EH (cell line): Measurements from ENCODE around the gene STK4.

ENCODE experiments used
- DNase-seq: peaks from one replicate; pipeline ENCODE4 v3.0.0-alpha.2; 2015; ENCODE audit warnings: low read depth

The STK4 gene

GRCh38 chr20:45111799-45112471, 145.6 kb downstream of the STK4 start:
- peak; percentile 26 for DNase-seq

DNA sequence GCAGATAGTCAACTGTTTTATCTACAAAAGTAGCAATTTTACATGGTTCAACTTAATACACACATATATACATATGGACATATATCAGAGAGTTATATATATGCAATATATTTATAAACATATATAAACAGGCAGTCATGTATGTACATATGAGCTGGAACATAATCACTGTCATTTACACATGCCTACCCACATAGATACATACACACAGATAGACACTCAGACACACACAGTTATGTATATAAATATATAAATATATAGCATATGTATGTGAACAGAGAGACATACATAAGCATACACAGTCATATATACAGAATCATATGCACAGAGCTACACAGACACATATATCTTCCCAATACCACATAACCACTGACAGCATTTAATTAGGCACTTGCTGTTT, 146.4 kb downstream of the STK4 start:
- DNase-seq: no peak

GRCh38 chr20:45113865-45114264, 147.6 kb downstream of the STK4 start:
- DNase-seq: no peak

- no peak for DNase-seq
Observed at GRCh38 chr20:45114465-45115385, 148.4 kb downstream of the STK4 start, which contains the start of gene WFDC5. TSS of gene WFDC5 (minus strand) at chr20:45115174. CDS start at chr20:45115083, 91 bp downstream.

DNA sequence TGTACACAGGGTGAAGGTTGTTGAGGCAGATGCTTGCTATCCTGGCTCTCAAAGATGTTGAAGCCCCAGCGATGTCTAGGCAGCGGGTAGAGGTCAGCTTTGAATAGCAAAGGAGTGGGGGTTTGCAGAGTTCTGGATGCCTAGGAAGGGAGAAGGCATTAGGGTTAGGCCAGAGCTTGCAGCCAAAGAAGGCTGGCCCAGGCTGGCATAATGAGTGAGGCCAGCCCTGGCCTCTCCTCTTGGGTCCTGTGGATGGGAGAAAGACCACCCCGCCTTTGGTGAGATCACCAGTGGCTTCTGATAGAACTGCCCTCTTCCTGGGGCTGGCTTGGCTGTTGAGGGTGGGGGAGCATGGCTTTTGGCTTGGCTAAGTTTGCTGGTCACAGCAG, 149.1 kb downstream of the STK4 start:
- no peak for DNase-seq

DNA sequence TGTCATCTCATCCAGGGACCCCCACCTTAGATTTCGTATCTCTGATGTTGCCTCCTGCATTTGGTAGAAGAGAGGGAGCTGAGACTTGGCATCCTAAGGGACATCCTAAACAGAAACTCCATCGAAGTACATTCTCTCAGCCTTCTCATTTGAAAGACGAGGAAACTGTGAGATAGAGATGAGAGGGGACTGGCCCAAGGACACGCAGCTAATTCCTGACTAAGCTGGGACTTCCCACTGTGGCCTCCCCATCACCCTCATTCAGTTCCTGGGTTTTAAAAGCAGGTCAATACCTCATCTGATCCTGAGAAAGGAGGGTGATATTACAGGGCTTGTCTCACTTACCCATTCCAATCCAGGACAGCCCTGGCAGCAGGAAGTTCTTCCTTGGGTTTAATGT, 149.5 kb downstream of the STK4 start:
- no peak for DNase-seq

DNA sequence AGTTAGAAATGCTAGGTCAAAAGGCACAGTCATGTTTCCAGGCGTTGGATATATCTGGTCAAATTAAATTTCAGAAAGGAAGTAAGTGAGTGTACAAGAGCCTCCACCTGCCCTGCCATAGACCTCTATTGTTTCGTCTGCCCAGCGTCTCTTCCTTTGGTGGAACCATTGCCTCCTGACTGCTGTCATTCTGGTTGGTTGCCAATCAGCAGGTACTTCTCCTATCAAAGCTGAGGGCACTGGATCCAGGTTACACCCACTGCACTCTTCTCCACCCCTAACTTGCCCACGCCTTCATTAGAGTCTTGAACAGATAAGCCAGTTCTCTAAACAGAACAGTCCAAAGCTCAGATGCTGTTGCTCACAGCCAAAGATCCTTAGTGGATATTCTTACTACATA, 151.3 kb downstream of the STK4 start:
- no peak for DNase-seq

DNA sequence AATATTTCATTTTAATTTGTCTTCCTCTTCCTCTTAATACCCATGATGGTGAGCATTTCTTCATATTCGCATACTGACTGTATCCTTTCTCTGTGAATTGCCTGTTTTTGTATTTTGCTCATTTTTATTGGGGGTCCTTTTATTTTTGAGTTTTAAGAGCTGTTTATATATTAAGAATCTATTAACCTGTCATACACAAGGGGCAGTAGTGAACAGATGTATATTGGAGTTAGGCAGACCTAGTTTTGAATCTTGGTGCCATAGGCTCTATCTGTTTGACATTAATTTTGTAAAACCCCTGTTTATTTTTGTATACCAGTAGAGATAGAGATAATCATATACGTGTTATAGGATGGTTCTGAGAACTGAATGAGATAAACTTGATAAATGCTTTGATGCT, 151.7 kb downstream of the STK4 start:
- no peak for DNase-seq

DNA sequence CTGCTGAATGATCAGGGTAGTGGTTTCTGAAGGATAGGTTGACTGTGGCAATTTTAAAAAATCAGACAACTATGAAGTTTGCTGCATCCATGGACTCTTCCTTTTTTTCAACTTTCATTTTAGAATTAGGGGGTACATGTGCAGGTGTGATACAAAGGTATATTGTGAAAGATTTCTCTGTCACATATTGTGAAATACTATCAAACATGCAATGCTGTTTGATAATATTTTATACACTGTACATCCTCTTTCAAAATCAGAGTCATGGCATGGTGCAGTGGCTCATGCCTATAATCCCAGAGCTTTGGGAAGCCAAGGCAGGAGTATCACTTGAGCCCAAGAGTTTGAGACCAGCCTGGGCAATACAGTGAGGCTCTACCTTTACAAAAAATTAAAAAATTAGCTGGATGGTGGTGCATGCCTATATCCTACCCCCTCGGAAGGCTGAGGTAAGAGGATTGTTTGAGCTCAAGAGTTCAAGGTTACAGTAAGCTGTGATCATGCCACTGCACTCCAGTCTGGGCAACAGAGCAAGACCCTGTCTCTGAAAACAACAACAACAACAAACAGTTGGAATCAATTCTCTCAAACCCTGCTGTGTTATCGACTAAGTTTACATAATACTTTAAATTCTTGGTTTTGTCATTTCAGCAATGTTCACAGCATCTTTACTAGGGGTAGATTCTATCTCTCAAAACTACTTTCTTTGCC, 153.4 kb downstream of the STK4 start:
- no peak for DNase-seq

GRCh38 chr20:45121388-45121787, 155.1 kb downstream of the STK4 start:
- DNase-seq: no peak

- no peak for DNase-seq
Observed at GRCh38 chr20:45124365-45124764, 158.1 kb downstream of the STK4 start, which contains the start of gene WFDC12. TSS of gene WFDC12 (minus strand) at chr20:45124465. CDS start at chr20:45124447, 18 bp downstream.

DNA sequence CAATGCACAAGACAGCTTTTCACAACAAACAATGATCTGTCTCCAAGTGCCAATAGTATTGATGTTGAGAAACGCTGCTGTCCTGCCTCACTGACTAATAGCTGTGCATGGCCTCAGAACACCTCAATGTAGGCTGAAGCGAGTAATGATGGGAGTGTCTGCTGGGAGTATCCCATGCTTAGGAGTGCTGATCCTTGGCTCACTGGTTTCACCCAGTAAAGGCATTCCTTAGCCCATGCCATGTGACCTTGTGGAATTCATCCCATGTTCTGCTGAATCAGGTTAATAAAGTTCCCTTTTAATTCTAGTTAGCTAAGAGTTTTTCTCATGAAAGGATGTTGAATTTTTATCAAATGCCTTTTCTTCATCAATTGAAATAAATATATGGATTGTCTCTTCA, 161.8 kb downstream of the STK4 start:
- peak; percentile 18 for DNase-seq
